Measurements from ENCODE around the gene ATRX.
"Not testable (repeated sequence)": the region's sequence is repeated elsewhere in the genome, so short reads cannot be mapped to it uniquely, and the experiment has no call there.

Gene ATRX, protein sequence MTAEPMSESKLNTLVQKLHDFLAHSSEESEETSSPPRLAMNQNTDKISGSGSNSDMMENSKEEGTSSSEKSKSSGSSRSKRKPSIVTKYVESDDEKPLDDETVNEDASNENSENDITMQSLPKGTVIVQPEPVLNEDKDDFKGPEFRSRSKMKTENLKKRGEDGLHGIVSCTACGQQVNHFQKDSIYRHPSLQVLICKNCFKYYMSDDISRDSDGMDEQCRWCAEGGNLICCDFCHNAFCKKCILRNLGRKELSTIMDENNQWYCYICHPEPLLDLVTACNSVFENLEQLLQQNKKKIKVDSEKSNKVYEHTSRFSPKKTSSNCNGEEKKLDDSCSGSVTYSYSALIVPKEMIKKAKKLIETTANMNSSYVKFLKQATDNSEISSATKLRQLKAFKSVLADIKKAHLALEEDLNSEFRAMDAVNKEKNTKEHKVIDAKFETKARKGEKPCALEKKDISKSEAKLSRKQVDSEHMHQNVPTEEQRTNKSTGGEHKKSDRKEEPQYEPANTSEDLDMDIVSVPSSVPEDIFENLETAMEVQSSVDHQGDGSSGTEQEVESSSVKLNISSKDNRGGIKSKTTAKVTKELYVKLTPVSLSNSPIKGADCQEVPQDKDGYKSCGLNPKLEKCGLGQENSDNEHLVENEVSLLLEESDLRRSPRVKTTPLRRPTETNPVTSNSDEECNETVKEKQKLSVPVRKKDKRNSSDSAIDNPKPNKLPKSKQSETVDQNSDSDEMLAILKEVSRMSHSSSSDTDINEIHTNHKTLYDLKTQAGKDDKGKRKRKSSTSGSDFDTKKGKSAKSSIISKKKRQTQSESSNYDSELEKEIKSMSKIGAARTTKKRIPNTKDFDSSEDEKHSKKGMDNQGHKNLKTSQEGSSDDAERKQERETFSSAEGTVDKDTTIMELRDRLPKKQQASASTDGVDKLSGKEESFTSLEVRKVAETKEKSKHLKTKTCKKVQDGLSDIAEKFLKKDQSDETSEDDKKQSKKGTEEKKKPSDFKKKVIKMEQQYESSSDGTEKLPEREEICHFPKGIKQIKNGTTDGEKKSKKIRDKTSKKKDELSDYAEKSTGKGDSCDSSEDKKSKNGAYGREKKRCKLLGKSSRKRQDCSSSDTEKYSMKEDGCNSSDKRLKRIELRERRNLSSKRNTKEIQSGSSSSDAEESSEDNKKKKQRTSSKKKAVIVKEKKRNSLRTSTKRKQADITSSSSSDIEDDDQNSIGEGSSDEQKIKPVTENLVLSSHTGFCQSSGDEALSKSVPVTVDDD (N-terminal part only)

DNA sequence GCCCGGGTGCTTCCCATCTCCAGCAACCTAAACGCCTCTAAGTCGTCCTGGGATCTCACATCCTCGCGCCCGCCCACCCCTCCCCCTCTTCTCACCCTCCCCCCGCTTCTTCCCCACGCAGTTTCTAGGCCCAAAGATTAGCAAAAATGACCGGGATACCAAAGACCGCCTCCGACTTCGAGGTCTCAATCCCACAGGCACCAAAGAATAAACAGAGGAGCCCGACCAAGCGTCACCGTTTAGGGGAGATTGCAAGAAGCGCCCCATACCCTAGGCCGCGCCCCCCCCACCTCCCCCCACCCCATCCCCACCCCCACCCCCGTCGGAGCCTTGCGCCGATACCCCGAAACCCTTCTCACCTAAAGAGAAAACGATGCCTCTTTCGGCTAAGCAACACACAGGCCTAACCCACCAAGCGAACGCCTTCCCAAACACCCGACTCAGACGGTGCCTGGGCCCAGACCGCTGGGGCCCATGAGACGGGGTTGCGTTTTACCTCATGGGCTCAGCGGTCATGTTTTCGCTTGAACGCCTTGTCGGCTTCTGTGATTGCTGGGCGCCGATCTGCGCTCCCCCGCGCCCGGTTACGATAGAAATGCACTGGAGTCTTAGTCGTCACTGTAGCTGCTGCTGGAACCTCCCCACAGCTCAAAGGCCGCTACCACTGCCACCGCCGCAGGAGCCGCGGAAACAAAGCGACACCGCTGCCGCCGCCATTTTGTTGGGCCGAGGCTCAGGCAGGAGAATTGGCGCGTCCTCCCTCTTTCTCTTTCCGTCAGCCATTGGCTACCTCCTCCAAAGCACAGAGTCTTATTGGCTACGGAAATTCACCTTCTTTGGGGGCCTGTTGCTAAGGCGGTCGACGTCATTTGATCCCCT lies at the start of gene ATRX:
Gene ATRX, minus strand, starts transcription at position 731 of the 879 bp plus-strand sequence. Its CDS starts 215 bp downstream, at position 516.
- DNase-seq (ENCODE audit: low read depth) = peak; percentile 69

DNA sequence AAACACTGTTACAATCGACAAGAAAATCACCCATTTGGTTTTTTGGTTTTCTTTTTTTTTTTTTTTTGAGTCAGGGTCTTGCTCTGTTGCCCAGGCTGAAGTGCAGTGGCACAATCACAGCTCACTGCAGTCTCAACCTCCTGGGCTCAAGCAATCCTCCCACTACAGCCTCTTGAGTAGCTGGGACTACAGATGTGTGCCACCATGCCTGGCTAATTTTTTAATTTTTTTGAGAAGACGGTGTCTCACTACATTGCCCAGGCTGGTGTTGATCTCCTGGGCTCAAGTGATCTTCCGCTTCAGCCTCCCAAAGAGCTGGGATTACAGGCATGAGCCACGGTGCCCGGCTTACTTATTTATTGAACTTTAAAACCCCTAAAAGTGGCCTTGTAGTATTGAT lies 45.5 kb upstream of the ATRX start:
- DNase-seq (ENCODE audit: low read depth) = not testable (repeated sequence)

DNA sequence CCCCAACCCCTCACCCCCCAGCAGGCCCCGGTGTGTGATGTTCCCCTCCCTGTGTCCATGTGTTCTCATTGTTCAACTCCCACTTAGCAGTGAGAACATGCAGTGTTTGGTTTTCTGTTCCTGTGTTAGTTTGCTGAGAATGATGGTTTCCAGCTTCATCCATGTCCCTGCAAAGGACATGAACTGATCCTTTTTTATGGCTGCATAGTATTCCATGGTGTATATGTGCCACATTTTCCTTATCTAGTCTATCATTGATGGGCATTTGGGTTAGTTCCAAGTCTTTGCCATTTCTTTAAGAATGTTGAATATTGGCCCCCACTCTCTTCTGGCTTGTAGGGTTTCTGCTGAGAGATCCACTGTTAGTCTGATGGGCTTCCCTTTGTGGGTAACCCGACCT lies 36.0 kb upstream of the ATRX start:
- DNase-seq (ENCODE audit: low read depth) = not testable (repeated sequence)

DNA sequence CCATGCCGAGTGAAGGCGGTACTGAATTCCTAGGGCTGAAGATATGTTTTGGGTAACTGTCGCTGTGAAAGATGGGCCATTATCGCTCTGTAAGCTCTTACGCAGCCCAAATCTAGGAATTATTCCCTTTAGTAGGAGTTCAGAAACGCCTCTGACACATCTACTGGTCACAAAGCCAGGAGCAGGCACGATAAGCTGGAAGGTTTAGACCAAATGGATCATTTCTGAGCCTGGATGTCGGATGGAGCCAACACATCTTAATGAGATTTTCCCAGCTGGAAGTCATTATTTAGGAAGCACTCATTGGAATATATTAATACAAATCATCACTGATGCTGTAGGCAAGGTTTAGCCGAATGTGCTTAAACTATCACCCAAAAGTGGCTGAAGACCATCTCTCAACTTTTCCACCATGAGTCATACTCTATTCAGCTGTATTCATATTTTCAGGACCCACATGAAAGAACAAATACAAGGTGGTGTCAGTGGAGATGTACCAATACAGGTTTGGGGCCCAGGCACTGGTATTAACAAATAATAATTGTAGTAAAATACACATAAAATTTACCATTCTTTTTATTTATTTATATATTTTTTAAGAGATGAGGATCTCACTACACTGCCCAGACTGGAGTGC lies 34.2 kb upstream of the ATRX start:
- no peak for DNase-seq (ENCODE audit: low read depth)

DNA sequence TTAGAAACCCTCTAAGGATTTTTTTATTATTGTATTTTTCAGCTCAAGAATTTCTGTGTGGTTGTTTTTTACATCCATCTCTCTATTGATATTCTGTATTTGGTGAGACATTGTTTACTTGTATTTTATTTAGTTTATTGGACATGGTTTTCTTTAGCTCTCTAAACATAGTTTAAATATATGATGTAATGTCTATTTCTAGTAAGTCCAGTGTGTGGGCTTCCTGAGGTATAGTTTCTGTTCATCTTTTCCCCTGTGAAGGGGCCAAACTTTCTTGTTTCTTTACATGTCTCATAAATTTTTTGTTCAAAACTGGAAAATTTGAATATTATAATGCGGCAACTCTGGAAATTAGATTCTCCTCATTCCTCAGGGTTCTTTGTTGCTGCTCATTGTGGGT lies 28.2 kb upstream of the ATRX start:
- no peak for DNase-seq (ENCODE audit: low read depth)

GRCh38 chrX:77802201-77802600 lies 16.2 kb upstream of the ATRX start:
- no peak for DNase-seq (ENCODE audit: low read depth)

GRCh38 chrX:77795124-77795523 lies 9.1 kb upstream of the ATRX start:
- DNase-seq (ENCODE audit: low read depth) = no peak

GRCh38 chrX:77793946-77794345 lies 7.9 kb upstream of the ATRX start:
- DNase-seq (ENCODE audit: low read depth) = no peak

GRCh38 chrX:77788050-77788449 lies 2.0 kb upstream of the ATRX start:
- DNase-seq (ENCODE audit: low read depth) = no peak

DNA sequence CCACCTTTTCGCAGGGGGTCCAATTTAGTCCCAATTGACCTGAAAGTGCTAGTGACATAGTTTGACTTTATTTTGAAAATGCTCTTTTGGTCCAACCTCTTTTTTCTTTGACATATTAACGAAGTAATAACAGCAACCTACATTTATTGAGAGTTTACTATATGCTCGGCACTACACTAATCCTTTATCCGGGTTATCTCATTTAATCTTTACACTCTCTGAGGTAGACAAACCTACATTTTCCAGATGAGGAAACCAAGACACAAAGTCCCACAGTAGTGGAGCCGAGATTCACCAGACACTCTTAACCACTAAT lies 307 bp upstream of the ATRX start:
- no peak for DNase-seq (ENCODE audit: low read depth)

- DNase-seq (ENCODE audit: low read depth) = no peak
Measured at GRCh38 chrX:77779695-77780094, 6.3 kb downstream of the ATRX start.

GRCh38 chrX:77776659-77777058 lies 9.4 kb downstream of the ATRX start:
- DNase-seq (ENCODE audit: low read depth) = no peak

DNA sequence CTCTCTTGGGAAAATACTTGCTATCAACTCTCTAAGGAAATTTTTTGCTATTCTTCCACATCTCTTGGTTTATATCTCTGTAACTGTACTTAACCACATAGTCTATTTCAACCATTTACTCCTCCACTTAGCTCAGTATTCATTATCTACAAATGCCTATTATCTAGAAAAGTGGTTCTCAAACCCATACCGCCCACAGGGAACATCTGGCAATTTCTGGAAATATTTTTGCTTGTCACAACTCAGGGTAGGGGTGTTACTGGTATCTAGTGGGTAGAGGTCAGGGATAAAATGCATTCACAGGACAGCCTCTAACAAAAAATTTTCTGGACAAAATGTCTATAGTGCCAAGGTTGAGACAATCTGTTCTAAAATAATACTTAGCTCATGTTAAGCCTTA lies 14.4 kb downstream of the ATRX start:
- no peak for DNase-seq (ENCODE audit: low read depth)

GRCh38 chrX:77768787-77769186 lies 17.2 kb downstream of the ATRX start:
- DNase-seq (ENCODE audit: low read depth) = no peak

- DNase-seq (ENCODE audit: low read depth) = not testable (repeated sequence)
Measured at GRCh38 chrX:77766212-77766611, 19.8 kb downstream of the ATRX start.

GRCh38 chrX:77755561-77755960 lies 30.5 kb downstream of the ATRX start:
- DNase-seq (ENCODE audit: low read depth) = no peak

DNA sequence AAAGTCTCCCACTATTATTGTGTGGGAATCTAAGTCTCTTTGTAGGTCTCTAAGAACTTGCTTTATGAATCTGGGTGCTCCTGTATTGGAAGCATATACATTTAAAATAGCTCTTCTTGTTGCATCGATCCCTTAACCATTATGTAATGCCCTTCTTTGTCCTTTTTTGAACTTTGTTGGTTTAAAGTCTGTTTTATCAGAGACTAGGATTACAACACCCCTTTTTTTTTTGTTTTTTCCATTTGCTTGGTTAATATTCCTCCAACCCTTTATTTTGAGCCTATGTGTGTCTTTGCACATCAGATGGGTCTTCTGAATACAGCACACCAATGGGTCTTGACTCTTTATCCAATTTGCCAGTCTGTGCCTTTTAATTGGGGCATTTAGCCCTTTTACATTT lies 32.1 kb downstream of the ATRX start:
- not testable (repeated sequence) for DNase-seq (ENCODE audit: low read depth)

- DNase-seq (ENCODE audit: low read depth) = no peak
Measured at GRCh38 chrX:77749695-77750094, 36.3 kb downstream of the ATRX start.

- no peak for DNase-seq (ENCODE audit: low read depth)
Measured at GRCh38 chrX:77743720-77744119, 42.3 kb downstream of the ATRX start.

- no peak for DNase-seq (ENCODE audit: low read depth)
Measured at GRCh38 chrX:77742788-77743476, 43.1 kb downstream of the ATRX start.

All from T-helper 22 cell (primary cell).